ENCODE results near the gene TSC22D3.

Gene TSC22D3

GRCh38 chrX:107769581-107770317 lies 5.8 kb downstream of the TSC22D3 start:
- DNase-seq, result no peak
- no peaks in the 10 kb centered on the region for H3K9me3 Mint-ChIP-seq
- peaks cover 17% of the 10 kb centered on the region for H3K27me3 Mint-ChIP-seq
- H3K27ac Mint-ChIP-seq, result no peak overlapping the region
- H3K36me3 Mint-ChIP-seq (ENCODE audit: low read depth), result no peaks in the 10 kb centered on the region
- H3K4me1 Mint-ChIP-seq (ENCODE audit: low read depth), result peaks cover 12% of the 10 kb centered on the region
- no peak overlapping the region for H3K4me3 Mint-ChIP-seq

GRCh38 chrX:107768051-107768450 lies 7.5 kb downstream of the TSC22D3 start:
- Mint-ChIP-seq H3K4me1 (ENCODE audit: low read depth) (peaks cover 7% of the 10 kb centered on the region), H3K9me3 (no peaks in the 10 kb centered on the region), H3K27me3 (peaks cover 12% of the 10 kb centered on the region), H3K4me3 (no peak overlapping the region), H3K36me3 (ENCODE audit: low read depth) (no peaks in the 10 kb centered on the region), H3K27ac (no peak overlapping the region)
- no peak for DNase-seq

GRCh38 chrX:107766470-107767150 lies 9.0 kb downstream of the TSC22D3 start:
- no peak overlapping the region for H3K27ac Mint-ChIP-seq
- no peak for DNase-seq
- H3K36me3 Mint-ChIP-seq (ENCODE audit: low read depth), result no peaks in the 10 kb centered on the region
- peaks cover 7% of the 10 kb centered on the region for H3K4me1 Mint-ChIP-seq (ENCODE audit: low read depth)
- H3K27me3 Mint-ChIP-seq, result peaks cover 13% of the 10 kb centered on the region
- H3K4me3 Mint-ChIP-seq, result no peak overlapping the region
- H3K9me3 Mint-ChIP-seq, result no peaks in the 10 kb centered on the region

GRCh38 chrX:107764845-107765608 lies 10.6 kb downstream of the TSC22D3 start:
- Mint-ChIP-seq H3K36me3 (ENCODE audit: low read depth) (no peaks in the 10 kb centered on the region), H3K27me3 (peaks cover 9% of the 10 kb centered on the region), H3K4me1 (ENCODE audit: low read depth) (peaks cover 5% of the 10 kb centered on the region), H3K4me3 (no peak overlapping the region), H3K9me3 (no peaks in the 10 kb centered on the region), H3K27ac (no peak overlapping the region)
- DNase-seq, result no peak

GRCh38 chrX:107763647-107764046 lies 11.9 kb downstream of the TSC22D3 start:
- Mint-ChIP-seq H3K4me3 (no peak overlapping the region), H3K27ac (no peak overlapping the region), H3K4me1 (ENCODE audit: low read depth) (no peaks in the 10 kb centered on the region), H3K9me3 (no peaks in the 10 kb centered on the region), H3K36me3 (ENCODE audit: low read depth) (no peaks in the 10 kb centered on the region), H3K27me3 (peaks cover 10% of the 10 kb centered on the region)
- DNase-seq, result no peak

GRCh38 chrX:107760304-107761077 lies 15.1 kb downstream of the TSC22D3 start:
- Mint-ChIP-seq H3K36me3 (ENCODE audit: low read depth) (no peaks in the 10 kb centered on the region), H3K4me3 (no peak overlapping the region), H3K27me3 (peaks cover 7% of the 10 kb centered on the region), H3K27ac (no peak overlapping the region), H3K9me3 (no peaks in the 10 kb centered on the region), H3K4me1 (ENCODE audit: low read depth) (peaks cover 7% of the 10 kb centered on the region)
- no peak for DNase-seq

- Mint-ChIP-seq H3K27ac (no peak overlapping the region), H3K36me3 (ENCODE audit: low read depth) (no peaks in the 10 kb centered on the region), H3K4me1 (ENCODE audit: low read depth) (peaks cover 8% of the 10 kb centered on the region), H3K4me3 (no peak overlapping the region), H3K27me3 (peaks cover 6% of the 10 kb centered on the region), H3K9me3 (no peaks in the 10 kb centered on the region)
- DNase-seq, result no peak
Measured at GRCh38 chrX:107758231-107758766, 17.3 kb downstream of the TSC22D3 start.

- Mint-ChIP-seq H3K9me3 (no peaks in the 10 kb centered on the region), H3K27ac (no peak overlapping the region), H3K4me3 (no peak overlapping the region), H3K27me3 (peaks cover 3% of the 10 kb centered on the region), H3K36me3 (ENCODE audit: low read depth) (no peaks in the 10 kb centered on the region), H3K4me1 (ENCODE audit: low read depth) (peaks cover 8% of the 10 kb centered on the region)
- DNase-seq, result no peak
Measured at GRCh38 chrX:107755721-107756120, 19.9 kb downstream of the TSC22D3 start.

- H3K27me3 Mint-ChIP-seq, result no peaks in the 10 kb centered on the region
- no peak for DNase-seq
Measured at GRCh38 chrX:107753187-107753586, 22.4 kb downstream of the TSC22D3 start.

GRCh38 chrX:107752714-107753113 lies 22.9 kb downstream of the TSC22D3 start:
- no peaks in the 10 kb centered on the region for H3K9me3 Mint-ChIP-seq
- no peaks in the 10 kb centered on the region for H3K27me3 Mint-ChIP-seq
- H3K4me3 Mint-ChIP-seq, result no peak overlapping the region
- H3K36me3 Mint-ChIP-seq (ENCODE audit: low read depth), result no peaks in the 10 kb centered on the region
- H3K4me1 Mint-ChIP-seq (ENCODE audit: low read depth), result peaks cover 4% of the 10 kb centered on the region
- H3K27ac Mint-ChIP-seq, result no peak overlapping the region
- DNase-seq, result no peak

More at GRCh38 chrX:107753187-107753586, 22.4 kb downstream of the TSC22D3 start:
- Mint-ChIP-seq H3K27ac (no peak overlapping the region), H3K4me3 (no peak overlapping the region), H3K9me3 (no peaks in the 10 kb centered on the region), H3K36me3 (ENCODE audit: low read depth) (no peaks in the 10 kb centered on the region), H3K4me1 (ENCODE audit: low read depth) (peaks cover 6% of the 10 kb centered on the region)

- no peak overlapping the region for H3K4me3 Mint-ChIP-seq
- H3K9me3 Mint-ChIP-seq, result no peaks in the 10 kb centered on the region
- no peaks in the 10 kb centered on the region for H3K27me3 Mint-ChIP-seq
- no peak overlapping the region for H3K27ac Mint-ChIP-seq
- H3K36me3 Mint-ChIP-seq (ENCODE audit: low read depth), result no peaks in the 10 kb centered on the region
- peaks cover 4% of the 10 kb centered on the region for H3K4me1 Mint-ChIP-seq (ENCODE audit: low read depth)
- no peak for DNase-seq
Measured at GRCh38 chrX:107752043-107752442, 23.5 kb downstream of the TSC22D3 start.

- Mint-ChIP-seq H3K27ac (no peak overlapping the region), H3K4me1 (ENCODE audit: low read depth) (peaks cover 4% of the 10 kb centered on the region), H3K27me3 (no peaks in the 10 kb centered on the region), H3K9me3 (no peaks in the 10 kb centered on the region), H3K4me3 (no peak overlapping the region), H3K36me3 (ENCODE audit: low read depth) (no peaks in the 10 kb centered on the region)
- no peak for DNase-seq
Measured at GRCh38 chrX:107750861-107751445, 24.6 kb downstream of the TSC22D3 start.

GRCh38 chrX:107750263-107750662 lies 25.3 kb downstream of the TSC22D3 start:
- H3K4me3 Mint-ChIP-seq, result no peak overlapping the region
- no peaks in the 10 kb centered on the region for H3K27me3 Mint-ChIP-seq
- DNase-seq, result no peak
- H3K27ac Mint-ChIP-seq, result no peak overlapping the region
- H3K9me3 Mint-ChIP-seq, result no peaks in the 10 kb centered on the region
- H3K4me1 Mint-ChIP-seq (ENCODE audit: low read depth), result no peaks in the 10 kb centered on the region
- H3K36me3 Mint-ChIP-seq (ENCODE audit: low read depth), result no peaks in the 10 kb centered on the region

GRCh38 chrX:107748506-107748905 lies 27.1 kb downstream of the TSC22D3 start:
- H3K27ac Mint-ChIP-seq, result no peak overlapping the region
- no peaks in the 10 kb centered on the region for H3K27me3 Mint-ChIP-seq
- no peaks in the 10 kb centered on the region for H3K36me3 Mint-ChIP-seq (ENCODE audit: low read depth)
- H3K4me1 Mint-ChIP-seq (ENCODE audit: low read depth), result peaks cover 2% of the 10 kb centered on the region
- no peak for DNase-seq
- H3K4me3 Mint-ChIP-seq, result no peak overlapping the region
- H3K9me3 Mint-ChIP-seq, result no peaks in the 10 kb centered on the region
